Left lung (tissue), 10 donors: ENCODE data around the gene DIAPH2. TPM values are rescaled to one million over a fixed set of nuclear protein-coding genes. Genes with fewer than 3 reads are reported as not detected.

Experiments used
- ATAC-seq: fragments of 200-7000 bp; cut with Tn5 transposase; one replicate; pipeline ENCODE4 v1.9.1; 2020; ENCODE audit warnings: moderate library complexity
- DNase-seq, 4 donors: peaks; one replicate each; pipeline ENCODE4 v3.0.0-alpha.2; 2013 to 2020
- H3K27ac ChIP-seq, 2 donors: fragments of 200-600 bp; sonication (generic) in 1 of 2; one replicate each; pipeline versions ENCODE4 v1.5.0 to v1.8.0; 2020 to 2021
- H3K27me3 ChIP-seq, 2 donors: fragments of 200-600 bp; sonication (generic) in 1 of 2; one replicate each; pipeline versions ENCODE4 v1.5.0 to v1.8.0; 2020 to 2021
- H3K36me3 ChIP-seq, 2 donors: fragments of 200-600 bp; sonication (generic) in 1 of 2; one replicate each; pipeline versions ENCODE4 v1.5.0 to v1.8.0; 2020 to 2021
- H3K4me1 ChIP-seq, 2 donors: fragments of 200-600 bp; one replicate each; pipeline ENCODE4 v1.8.0; 2021
- H3K4me3 ChIP-seq, 2 donors: fragments of 200-600 bp; sonication (generic) in 1 of 2; one replicate each; pipeline versions ENCODE4 v1.5.0 to v1.8.0; 2020 to 2021; ENCODE audit warnings: mild to moderate bottlenecking in 1 of 2
- H3K9me3 ChIP-seq, 2 donors: fragments of 200-600 bp; sonication (generic) in 1 of 2; one replicate each; pipeline versions ENCODE4 v1.5.0 to v1.8.0; 2020 to 2021
- intact Hi-C, 2 donors: fragments of 100-400 bp; cut with DNase I; formaldehyde crosslinking; loops; one replicate each; pipeline versions ENCODE4 v1.11.2 to v1.14.2; 2022
- polyA plus RNA-seq, 6 donors: library from polyadenylated mRNA; unstranded; fragments of 120-200 nt; gene quantifications; one replicate each; pipeline ENCODE4 v1.2.1, GENCODE V29; 2013; ENCODE audit not compliant: insufficient read length in 6 of 6
- total RNA-seq, 2 donors: library from RNA; stranded (reverse); fragmentation: NEBNext Ultra II Directional; extraction: Animal tissue kit (Norgen Biotek cat#: 25700); gene quantifications; one replicate each; pipeline ENCODE4 v1.2.1, GENCODE V29; 2021
- TF ChIP-seq, protein P1 (sequence below), 2 donors: fragments of 200-600 bp; sonication (generic) in 1 of 2; IDR thresholded peaks; one replicate each; pipeline versions ENCODE4 v1.5.0 to v1.8.0; 2021; ENCODE audit warnings: antibody characterized with exemption in 2 of 2
- donor health status: DM: no; HTN: yes; CAD: no.
- donor health status: DM: no; HTN: no; CAD: no.

DIAPH2 gene
- total and polyA plus RNA-seq, 8 donors: 14.6 to 34.1 (median 16.4) TPM

DNA sequence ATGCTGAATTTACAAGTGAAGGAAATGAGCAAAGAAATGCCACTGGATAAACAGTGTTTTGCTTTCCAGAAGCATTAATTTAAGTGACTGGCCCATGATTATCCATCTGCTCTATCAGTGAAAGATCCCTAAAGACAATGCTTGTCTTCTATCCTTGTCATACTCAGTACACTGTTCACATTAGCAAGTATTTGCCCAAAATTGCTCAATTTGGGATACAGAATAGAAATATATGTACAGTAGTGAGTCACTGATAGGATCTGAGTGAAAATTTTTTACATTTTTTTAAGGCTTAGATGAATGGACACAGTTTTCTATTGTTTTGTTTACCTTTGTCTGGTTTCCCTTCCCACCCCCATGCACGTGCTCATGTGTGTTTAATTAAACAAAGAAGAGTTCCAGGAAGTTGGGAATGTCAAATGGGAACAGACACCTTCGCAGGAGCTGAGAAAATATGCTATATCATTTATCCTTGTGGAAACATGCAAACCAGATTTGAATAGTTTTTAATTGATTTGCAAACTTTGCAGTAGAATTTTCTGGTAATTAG, 855.4 kb downstream of the DIAPH2 start:
- H3K4me3 ChIP-seq: no peak overlapping the region
- no peaks in the 10 kb centered on the region for H3K4me1 ChIP-seq
- H3K27me3 ChIP-seq: no peaks in the 10 kb centered on the region
- no peak for ATAC-seq
- H3K27ac ChIP-seq: no peak overlapping the region
- H3K36me3 ChIP-seq: no peaks in the 10 kb centered on the region
- no peaks in the 10 kb centered on the region for H3K9me3 ChIP-seq
- TF ChIP-seq, protein P1, sequence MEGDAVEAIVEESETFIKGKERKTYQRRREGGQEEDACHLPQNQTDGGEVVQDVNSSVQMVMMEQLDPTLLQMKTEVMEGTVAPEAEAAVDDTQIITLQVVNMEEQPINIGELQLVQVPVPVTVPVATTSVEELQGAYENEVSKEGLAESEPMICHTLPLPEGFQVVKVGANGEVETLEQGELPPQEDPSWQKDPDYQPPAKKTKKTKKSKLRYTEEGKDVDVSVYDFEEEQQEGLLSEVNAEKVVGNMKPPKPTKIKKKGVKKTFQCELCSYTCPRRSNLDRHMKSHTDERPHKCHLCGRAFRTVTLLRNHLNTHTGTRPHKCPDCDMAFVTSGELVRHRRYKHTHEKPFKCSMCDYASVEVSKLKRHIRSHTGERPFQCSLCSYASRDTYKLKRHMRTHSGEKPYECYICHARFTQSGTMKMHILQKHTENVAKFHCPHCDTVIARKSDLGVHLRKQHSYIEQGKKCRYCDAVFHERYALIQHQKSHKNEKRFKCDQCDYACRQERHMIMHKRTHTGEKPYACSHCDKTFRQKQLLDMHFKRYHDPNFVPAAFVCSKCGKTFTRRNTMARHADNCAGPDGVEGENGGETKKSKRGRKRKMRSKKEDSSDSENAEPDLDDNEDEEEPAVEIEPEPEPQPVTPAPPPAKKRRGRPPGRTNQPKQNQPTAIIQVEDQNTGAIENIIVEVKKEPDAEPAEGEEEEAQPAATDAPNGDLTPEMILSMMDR (IDR thresholded peaks at IDR 0.05): no peak
- DNase-seq: no peak
- intact Hi-C loops: no loop called here

DNA sequence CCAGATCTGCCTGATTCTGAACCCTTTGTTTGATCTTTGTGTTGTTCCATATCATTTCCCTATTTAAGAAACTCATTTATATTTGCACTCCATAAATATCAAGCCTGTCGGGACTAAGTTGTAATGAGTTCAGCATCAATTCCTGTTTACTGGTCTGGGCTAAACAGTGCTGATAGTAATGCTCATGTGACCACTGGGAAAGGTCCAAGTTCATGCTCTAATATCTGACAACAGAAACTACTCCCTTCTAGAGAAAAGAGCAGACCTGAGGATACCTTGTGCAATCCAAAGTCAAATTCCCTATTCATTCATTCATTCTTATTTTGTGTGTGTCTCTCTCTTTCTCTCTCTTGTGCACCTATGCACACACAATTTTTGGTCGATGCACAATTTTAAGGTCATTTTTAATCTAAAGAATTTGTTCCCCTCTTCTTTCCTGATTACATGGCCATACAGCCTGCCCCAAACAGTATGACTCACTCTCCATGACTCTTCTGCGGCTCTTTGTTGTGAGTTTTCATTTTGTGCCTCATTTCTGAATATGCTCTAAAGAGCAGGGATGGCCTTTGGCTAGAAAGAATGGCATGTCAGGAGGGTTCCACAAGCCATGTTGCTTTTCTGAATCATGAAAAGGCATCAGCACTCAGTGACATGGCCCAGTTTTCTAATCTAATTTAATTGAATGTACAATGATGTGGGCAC, 863.4 kb downstream of the DIAPH2 start:
- DNase-seq (no peak), ATAC-seq (no peak)
- TF ChIP-seq, protein P1 (IDR thresholded peaks at IDR 0.05): no peak
- Histone ChIP-seq H3K36me3 (no peaks in the 10 kb centered on the region), H3K4me1 (no peaks in the 10 kb centered on the region), H3K27me3 (no peaks in the 10 kb centered on the region), H3K27ac (no peak overlapping the region), H3K9me3 (no peaks in the 10 kb centered on the region), H3K4me3 (no peak overlapping the region)
- intact Hi-C loops: no loop called here

DNA sequence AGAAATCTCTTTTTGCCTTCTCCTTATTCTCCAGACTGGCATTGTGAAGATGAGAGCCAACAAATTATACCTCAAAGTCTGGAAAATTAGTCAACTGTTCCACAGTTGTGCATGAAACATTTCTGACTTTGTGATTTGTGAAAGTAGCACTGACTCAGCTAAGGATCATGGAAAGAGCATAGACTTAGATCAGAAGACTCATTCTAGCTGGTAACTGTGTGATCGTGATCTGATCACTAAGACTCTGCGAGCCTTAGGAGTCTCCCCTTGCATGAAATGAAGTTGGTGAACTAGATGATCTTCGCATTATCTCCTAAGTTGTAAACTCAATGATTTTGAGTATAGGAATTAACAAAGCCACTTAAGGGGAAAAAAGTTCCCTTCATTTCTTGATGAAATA, 867.2 kb downstream of the DIAPH2 start:
- H3K27ac ChIP-seq: no peak overlapping the region
- DNase-seq: no peak
- intact Hi-C loops: no loop called here
- H3K4me1 ChIP-seq: no peaks in the 10 kb centered on the region
- ATAC-seq: no peak
- H3K9me3 ChIP-seq: no peaks in the 10 kb centered on the region
- TF ChIP-seq, protein P1 (IDR thresholded peaks at IDR 0.05): no peak
- H3K27me3 ChIP-seq: no peaks in the 10 kb centered on the region
- no peaks in the 10 kb centered on the region for H3K36me3 ChIP-seq
- H3K4me3 ChIP-seq: no peak overlapping the region

DNA sequence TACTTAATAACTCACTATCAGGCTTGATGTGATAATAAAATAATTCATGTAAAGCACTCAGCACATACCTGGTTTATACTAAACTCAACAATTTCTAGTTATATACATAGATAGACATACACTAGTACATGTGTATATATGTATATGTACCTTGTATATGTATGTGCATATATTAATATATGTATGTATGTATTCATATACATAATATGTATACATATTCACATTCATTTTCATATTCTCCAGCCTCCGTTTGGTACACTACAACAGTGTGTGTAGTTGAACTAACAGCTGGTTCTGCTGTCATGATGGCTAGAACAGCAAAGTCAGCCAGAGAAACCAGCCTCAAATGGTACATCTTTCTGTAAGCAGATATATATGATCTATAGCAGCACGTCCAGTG, 869.2 kb downstream of the DIAPH2 start:
- Histone ChIP-seq H3K4me1 (no peaks in the 10 kb centered on the region), H3K27ac (no peak overlapping the region), H3K4me3 (no peak overlapping the region), H3K9me3 (no peaks in the 10 kb centered on the region), H3K27me3 (no peaks in the 10 kb centered on the region), H3K36me3 (no peaks in the 10 kb centered on the region)
- ATAC-seq: no peak
- intact Hi-C loops: no loop called here
- no peak for DNase-seq
- TF ChIP-seq, protein P1 (IDR thresholded peaks at IDR 0.05): no peak

DNA sequence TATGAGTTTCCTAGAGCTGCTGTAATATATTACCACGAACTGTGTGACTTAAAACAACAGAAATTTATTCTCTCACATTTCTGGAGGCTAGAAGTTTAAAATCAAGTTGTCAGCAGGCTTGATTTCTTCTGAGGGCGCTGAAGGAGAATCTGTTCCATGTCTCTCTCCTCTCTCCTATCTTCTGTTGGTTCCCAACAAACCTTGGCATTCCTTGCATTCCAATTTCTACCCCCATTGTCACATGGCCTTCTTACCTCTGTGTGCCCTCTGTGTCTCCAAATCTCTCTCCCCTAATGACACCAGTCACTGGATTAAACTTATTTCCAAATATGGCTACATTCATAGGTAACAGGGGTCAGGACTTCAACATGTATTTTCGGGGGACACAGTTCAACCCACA, 871.7 kb downstream of the DIAPH2 start:
- Histone ChIP-seq H3K9me3 (no peaks in the 10 kb centered on the region), H3K4me1 (no peaks in the 10 kb centered on the region), H3K4me3 (no peak overlapping the region), H3K27me3 (no peaks in the 10 kb centered on the region), H3K27ac (no peak overlapping the region), H3K36me3 (no peaks in the 10 kb centered on the region)
- no peak for DNase-seq
- TF ChIP-seq, protein P1 (IDR thresholded peaks at IDR 0.05): no peak
- no peak for ATAC-seq
- intact Hi-C loops: no loop called here
